ENCODE results near the gene SENP8. TPM values are rescaled to one million over a fixed set of nuclear protein-coding genes. Genes with fewer than 3 reads are reported as not detected.

SENP8 gene
- total RNA-seq, 2 experiments from 2014 or later: 3.0 to 3.4 TPM

DNA sequence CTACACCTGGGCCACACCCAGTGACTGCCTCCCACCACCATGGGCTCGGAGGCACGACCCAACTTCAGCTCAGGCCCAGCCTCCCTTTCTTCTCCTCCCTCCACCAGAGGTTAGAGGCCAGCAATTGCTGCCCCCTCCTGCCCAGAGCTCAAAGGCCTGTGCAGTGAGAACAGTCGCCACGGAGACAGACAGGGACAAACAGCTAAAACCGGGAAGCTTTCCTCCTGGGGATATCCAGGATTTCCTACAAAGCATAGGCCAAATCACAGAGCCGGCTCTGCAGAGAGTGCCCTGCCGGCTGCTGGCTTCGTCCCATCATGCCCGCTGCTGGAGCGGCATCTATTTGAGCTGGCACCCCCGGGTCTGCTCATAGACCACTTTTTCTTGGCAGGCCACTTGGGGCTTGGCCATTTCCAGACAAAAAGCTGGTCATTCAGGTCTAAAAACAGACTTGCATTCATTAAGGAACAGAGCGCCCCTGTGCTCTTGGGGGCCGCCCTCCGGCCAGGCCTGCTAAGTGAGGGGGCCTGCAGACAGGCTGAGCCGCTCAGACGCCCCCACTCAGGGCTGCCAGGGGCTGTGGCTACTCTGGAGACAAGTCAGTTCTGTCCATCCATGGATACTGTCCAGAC, 61.9 kb downstream of the SENP8 start:
- no peak overlapping the region for H3K4me3 Mint-ChIP-seq
- ChIA-PET CTCF (no interaction called here), POLR2A (no interaction called here)
- H3K36me3 Mint-ChIP-seq (ENCODE audit: low read depth): no peaks in the 10 kb centered on the region
- H3K27me3 Mint-ChIP-seq: peaks cover 25% of the 10 kb centered on the region
- ATAC-seq: no peak
- H3K27ac Mint-ChIP-seq: no peak overlapping the region
- intact Hi-C loops (cut with DNase I, micrococcal nuclease): no loop called here
- H3K9me3 Mint-ChIP-seq (ENCODE audit: low read depth): no peaks in the 10 kb centered on the region
- no peak for DNase-seq
- H3K4me1 Mint-ChIP-seq: no peaks in the 10 kb centered on the region

GRCh38 chr15:72180761-72181324, 62.6 kb downstream of the SENP8 start:
- Mint-ChIP-seq H3K9me3 (ENCODE audit: low read depth) (no peaks in the 10 kb centered on the region), H3K27ac (no peak overlapping the region), H3K27me3 (peaks cover 30% of the 10 kb centered on the region), H3K4me1 (no peaks in the 10 kb centered on the region), H3K36me3 (ENCODE audit: low read depth) (no peaks in the 10 kb centered on the region), H3K4me3 (no peak overlapping the region)
- no peak for DNase-seq
- ChIA-PET CTCF (interaction anchor here (1.0 kb wide), 1 partner anchor 24 kb away, joined by 3 read pairs; no protein-coding TSS in a partner anchor), POLR2A (interaction anchor here (0.7 kb wide), 1 partner anchor 221 kb away, joined by 3 read pairs; no protein-coding TSS in a partner anchor)
- ATAC-seq: no peak
- intact Hi-C loops (cut with DNase I, micrococcal nuclease): no loop called here

DNA sequence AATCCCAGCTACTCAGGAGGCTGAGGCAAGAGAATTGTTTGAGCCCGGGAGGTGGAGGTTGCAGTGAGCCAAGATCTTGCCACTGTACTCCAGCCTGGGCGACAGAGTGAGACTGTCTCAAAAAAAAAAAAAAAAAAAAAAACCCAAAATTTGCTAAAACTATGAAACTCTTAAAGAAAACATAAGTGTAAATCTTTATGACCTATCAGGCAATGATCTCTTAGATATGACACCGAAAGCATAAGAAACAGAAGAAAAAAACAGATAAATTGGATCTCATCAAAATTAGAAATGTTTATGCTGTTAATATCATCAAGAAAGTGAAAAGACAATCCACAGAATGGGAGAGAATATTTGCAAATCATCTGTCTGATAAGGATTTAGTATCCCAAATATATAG, 64.0 kb downstream of the SENP8 start:
- intact Hi-C loops (cut with DNase I, micrococcal nuclease): no loop called here
- Mint-ChIP-seq H3K27ac (no peak overlapping the region), H3K9me3 (ENCODE audit: low read depth) (no peaks in the 10 kb centered on the region), H3K4me1 (no peaks in the 10 kb centered on the region), H3K27me3 (peaks cover 30% of the 10 kb centered on the region), H3K36me3 (ENCODE audit: low read depth) (no peaks in the 10 kb centered on the region), H3K4me3 (no peak overlapping the region)
- ATAC-seq: no peak
- CTCF ChIA-PET: interaction anchor here (0.6 to 1.0 kb wide), 2 partner anchors 26 to 1134 kb away, joined by 3 read pairs; no protein-coding TSS in a partner anchor
- POLR2A ChIA-PET: no interaction called here
- DNase-seq: no peak

DNA sequence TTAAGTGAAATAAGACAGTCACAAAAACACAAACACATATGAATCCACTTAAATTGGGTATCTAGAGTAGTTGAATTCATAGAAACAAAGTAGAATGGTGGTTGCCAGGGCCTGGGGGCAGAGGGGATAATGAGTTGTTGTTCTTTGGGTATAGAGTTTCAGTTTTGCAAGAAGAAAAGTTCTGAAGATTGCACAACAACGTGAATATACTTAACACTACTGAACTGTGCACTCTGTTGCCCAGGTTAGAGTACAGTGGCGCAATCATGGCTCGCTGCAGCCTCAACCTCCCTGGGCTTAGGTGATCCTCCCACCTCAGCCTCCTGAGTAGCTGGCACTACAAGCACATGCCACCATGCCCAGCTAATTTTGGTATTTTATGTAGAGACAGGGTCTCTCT, 64.5 kb downstream of the SENP8 start:
- ChIA-PET CTCF (no interaction called here), POLR2A (no interaction called here)
- H3K27me3 Mint-ChIP-seq: peaks cover 30% of the 10 kb centered on the region
- intact Hi-C loops (cut with DNase I, micrococcal nuclease): no loop called here
- H3K4me1 Mint-ChIP-seq: no peaks in the 10 kb centered on the region
- no peak overlapping the region for H3K27ac Mint-ChIP-seq
- no peaks in the 10 kb centered on the region for H3K9me3 Mint-ChIP-seq (ENCODE audit: low read depth)
- no peaks in the 10 kb centered on the region for H3K36me3 Mint-ChIP-seq (ENCODE audit: low read depth)
- no peak for ATAC-seq
- DNase-seq: no peak
- H3K4me3 Mint-ChIP-seq: no peak overlapping the region

DNA sequence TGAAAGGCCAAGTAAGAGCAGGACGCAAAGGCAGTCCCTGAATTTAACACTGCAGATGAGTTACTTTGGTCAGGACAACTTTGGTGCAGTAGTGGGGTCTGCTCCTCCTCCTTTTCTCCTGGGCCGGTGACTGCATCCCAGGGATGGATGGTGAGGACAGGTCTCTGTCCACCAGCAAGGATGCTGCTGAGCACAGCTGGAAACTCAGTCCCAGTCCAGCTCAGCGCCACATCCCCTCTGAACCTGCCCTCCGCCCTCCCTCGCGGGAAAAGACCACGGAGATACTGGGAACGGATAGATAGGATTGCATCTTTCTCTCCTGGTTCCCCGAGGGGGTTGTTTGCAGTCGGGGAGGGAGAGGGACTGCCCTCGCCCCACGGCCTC, 65.6 kb downstream of the SENP8 start:
- POLR2A ChIA-PET: interaction anchor here (0.7 kb wide), 1 partner anchor 447 kb away, joined by 3 read pairs; no protein-coding TSS in a partner anchor
- ATAC-seq: no peak
- intact Hi-C loops (cut with DNase I, micrococcal nuclease): no loop called here
- CTCF ChIA-PET: no interaction called here
- no peaks in the 10 kb centered on the region for H3K36me3 Mint-ChIP-seq (ENCODE audit: low read depth)
- DNase-seq: no peak
- H3K27ac Mint-ChIP-seq: no peak overlapping the region
- no peak overlapping the region for H3K4me3 Mint-ChIP-seq
- no peaks in the 10 kb centered on the region for H3K4me1 Mint-ChIP-seq
- peaks cover 30% of the 10 kb centered on the region for H3K27me3 Mint-ChIP-seq
- H3K9me3 Mint-ChIP-seq (ENCODE audit: low read depth): no peaks in the 10 kb centered on the region

- Mint-ChIP-seq H3K27ac (no peak overlapping the region), H3K36me3 (ENCODE audit: low read depth) (no peaks in the 10 kb centered on the region), H3K9me3 (ENCODE audit: low read depth) (no peaks in the 10 kb centered on the region), H3K4me3 (no peak overlapping the region), H3K27me3 (peaks cover 33% of the 10 kb centered on the region), H3K4me1 (no peaks in the 10 kb centered on the region)
- ATAC-seq: no peak
- intact Hi-C loops (cut with DNase I, micrococcal nuclease): no loop called here
- ChIA-PET CTCF (interaction anchor here (0.7 kb wide), 1 partner anchor 97 kb away, joined by 4 read pairs; no protein-coding TSS in a partner anchor), POLR2A (interaction anchor here (0.7 kb wide), 1 partner anchor 448 kb away, joined by 3 read pairs; no protein-coding TSS in a partner anchor)
- DNase-seq: no peak
These were observed 66.1 kb downstream of the SENP8 start for GRCh38 chr15:72184165-72184811.

DNA sequence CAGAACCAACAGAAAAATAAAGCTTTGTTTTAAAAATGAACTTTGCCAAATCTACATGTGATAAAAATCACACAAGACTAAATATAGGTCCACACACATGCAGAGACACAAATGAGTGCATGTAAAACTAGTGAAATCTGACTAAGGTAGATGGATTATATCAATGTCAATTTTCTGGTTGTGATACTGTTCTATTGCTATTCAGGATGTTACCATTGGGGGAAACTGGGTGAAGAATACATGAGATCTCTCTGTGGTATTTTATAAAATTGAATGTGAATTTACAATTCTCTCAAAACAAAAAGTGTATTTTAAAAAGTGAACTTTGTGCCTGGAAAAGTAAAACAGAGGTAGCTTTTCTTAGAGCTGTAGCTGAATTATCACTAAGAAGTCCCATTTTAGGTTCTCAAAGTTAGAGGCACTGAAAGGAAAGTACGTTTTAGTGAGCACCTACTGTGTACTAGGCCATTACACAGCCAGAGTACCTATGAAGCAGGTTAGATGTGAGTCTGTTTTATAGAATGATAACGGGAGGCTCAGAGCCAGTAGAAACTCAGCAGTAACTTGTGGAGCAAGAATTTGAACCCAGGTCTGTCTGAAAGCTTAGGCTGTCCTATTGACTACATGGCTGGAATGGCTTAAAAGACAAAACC, 71.2 kb downstream of the SENP8 start:
- H3K27ac Mint-ChIP-seq: no peak overlapping the region
- ATAC-seq (no peak), DNase-seq (no peak)
- H3K4me3 Mint-ChIP-seq: no peak overlapping the region
- ChIA-PET POLR2A (no interaction called here), CTCF (interaction anchor here (0.6 to 2.1 kb wide), 3 partner anchors 12 to 157 kb away, joined by 3 to 7 read pairs (median 3); no protein-coding TSS in a partner anchor)
- H3K9me3 Mint-ChIP-seq (ENCODE audit: low read depth): no peaks in the 10 kb centered on the region
- intact Hi-C loops (cut with DNase I, micrococcal nuclease): no loop called here
- no peaks in the 10 kb centered on the region for H3K36me3 Mint-ChIP-seq (ENCODE audit: low read depth)
- H3K27me3 Mint-ChIP-seq: peaks cover 13% of the 10 kb centered on the region
- no peaks in the 10 kb centered on the region for H3K4me1 Mint-ChIP-seq

- Mint-ChIP-seq H3K9me3 (ENCODE audit: low read depth) (no peaks in the 10 kb centered on the region), H3K27ac (no peak overlapping the region), H3K4me3 (no peak overlapping the region), H3K27me3 (peaks cover 12% of the 10 kb centered on the region), H3K4me1 (no peaks in the 10 kb centered on the region), H3K36me3 (ENCODE audit: low read depth) (no peaks in the 10 kb centered on the region)
- POLR2A ChIA-PET: no interaction called here
- CTCF ChIA-PET: interaction anchor here (0.7 kb wide), 1 partner anchor 311 kb away, joined by 4 read pairs; no protein-coding TSS in a partner anchor
- DNase-seq: no peak
- intact Hi-C loops (cut with DNase I, micrococcal nuclease): no loop called here
- no peak for ATAC-seq
These were observed 74.2 kb downstream of the SENP8 start for GRCh38 chr15:72192416-72192815.

Other genes with a start within 250 kb of the SENP8 start
- 10 to 100 TPM; 19.0 to 20.3 TPM for gene MYO9A, start 253 bp upstream of the SENP8 start, total RNA-seq
- under 1 TPM in 1 of 2 experiments, not detected in 1; 0.11 TPM for gene GRAMD2A, start 79.4 kb downstream of the SENP8 start, total RNA-seq
- 1,000 to 10,000 TPM; 2,479 to 3,112 TPM for gene PKM, start 112.8 kb downstream of the SENP8 start, total RNA-seq
- gene PARP6, start 154.2 kb downstream of the SENP8 start, total RNA-seq: 10 to 100 TPM; 41.4 to 58.2 TPM
- under 1 TPM; 0.37 to 0.40 TPM for gene CELF6, start 201.8 kb downstream of the SENP8 start, total RNA-seq